Upper lobe of left lung (tissue), 4 donors: ENCODE results near the gene AP3D1.

Source experiments
- CTCF ChIP-seq, 6 experiments: fragments of 450-650 bp in 4 of 6; fragments of 200-600 bp in 2 of 6; sonication (generic) in 2 of 6; IDR thresholded peaks; one replicate each; pipeline ENCODE4 v1.5.1; 2016 to 2019; ENCODE audit warnings: antibody characterized with exemption in 6 of 6
- EP300 ChIP-seq, 4 donors: sonication (generic); formaldehyde crosslinking; IDR thresholded peaks; one replicate each; pipeline ENCODE4 v1.5.1; 2017; ENCODE audit warnings: antibody characterized with exemption in 4 of 4, control low read depth in 2 of 4
- POLR2A ChIP-seq, 4 donors: fragments of 450-650 bp; IDR thresholded peaks; one replicate each; pipeline ENCODE4 v1.5.1; 2016 to 2017; ENCODE audit warnings: antibody characterized with exemption in 4 of 4, mild to moderate bottlenecking in 2 of 4
- POLR2AphosphoS5 ChIP-seq, 2 donors: sonication (generic); formaldehyde crosslinking; IDR thresholded peaks; one replicate each; pipeline ENCODE4 v1.5.1; 2017; ENCODE audit warnings: antibody characterized with exemption in 2 of 2

GRCh38 chr19:2084993-2085720 is 66.2 kb downstream of the AP3D1 start:
- TF ChIP-seq CTCF (IDR thresholded peaks at IDR 0.05), result no peak
- TF ChIP-seq POLR2A (IDR thresholded peaks at IDR 0.05), result peak in 1 of 4 donors; percentile 50
- peak; percentile 86 to 91 for TF ChIP-seq POLR2AphosphoS5 (IDR thresholded peaks at IDR 0.05)
- TF ChIP-seq EP300 (IDR thresholded peaks at IDR 0.05), result peak in 2 of 4 donors; percentile 47 to 65
